A549 treated with AZD2906 at 1 μM for 4 hours (cell line): ENCODE results near the gene RNF14. TPM values are rescaled to one million over a fixed set of nuclear protein-coding genes. Genes with fewer than 3 reads are reported as not detected.

ENCODE experiments used
- total RNA-seq: library from RNA; stranded (reverse); fragments of 200-300 nt; extraction: Qiagen RNA extraction; gene quantifications from 5 replicates; pipeline ENCODE4 v1.2.3, GENCODE V29; 2022

The RNF14 gene
- total RNA-seq = 52.3 to 84.2 TPM (median 67.1 TPM) in 5 replicates

GRCh38 chr5:141968914-141969608 is at the start of gene RNF14:
Gene RNF14, plus strand, starts transcription at chr5:141969105. Its CDS starts 4,484 bp downstream, at chr5:141973589.

GRCh38 chr5:141923448-141924313 is 45.2 kb upstream of the RNF14 start, which contains the start of gene DELE1:
Gene DELE1, plus strand, starts transcription at chr5:141923871. Its CDS starts 71 bp downstream, at chr5:141923942.

GRCh38 chr5:141958113-141958512 is 10.8 kb upstream of the RNF14 start, which contains the start of gene PCDH12:
Gene PCDH12, minus strand, starts transcription at chr5:141958202. Its CDS starts 351 bp downstream, at chr5:141957851.

GRCh38 chr5:142012792-142013388 is 44.0 kb downstream of the RNF14 start, which contains the start of gene GNPDA1:
Gene GNPDA1, minus strand, starts transcription at chr5:142013027. Its CDS starts 992 bp downstream, at chr5:142012035.

Other genes with a start within 250 kb of the RNF14 start
- 2.1 to 3.8 TPM (median 3.4 TPM) in 5 replicates for gene PCDH1, start 90.7 kb upstream of the RNF14 start, total RNA-seq
- 47.6 to 56.4 TPM (median 55.7 TPM) in 5 replicates for gene DELE1, start 45.2 kb upstream of the RNF14 start, total RNA-seq
- not detected in 5 replicates for gene PCDH12, start 10.9 kb upstream of the RNF14 start, total RNA-seq
- gene GNPDA1, start 43.9 kb downstream of the RNF14 start, total RNA-seq = 55.5 to 70.2 TPM (median 63.6 TPM) in 5 replicates
- 48.1 to 53.7 TPM (median 52.3 TPM) in 5 replicates for gene NDFIP1, start 139.7 kb downstream of the RNF14 start, total RNA-seq